OCI-LY7 (cell line): ENCODE measurements around the gene ZC3H12A. TPM values are rescaled to one million over a fixed set of nuclear protein-coding genes. Genes with fewer than 3 reads are reported as not detected.

ENCODE experiments used
- BruUV-seq: library from RNA; stranded (reverse); fragments of 400-500 nt; replicated peaks from 2 replicates; lab custom pipeline; 2021; lab: Mats Ljungman, UMichigan
- CTCF ChIA-PET: fragments of 300-600 bp; sonication (Branson Sonifier 250); formaldehyde crosslinking; loops from one replicate; lab custom pipeline; 2022; ENCODE audit warnings: antibody characterized with exemption; ENCODE audit not compliant: unreplicated experiment; lab: Charles Lee
- POLR2A ChIA-PET: fragments of 300-600 bp; sonication (Branson Sonifier 250); formaldehyde crosslinking; loops from one replicate; lab custom pipeline; 2022; ENCODE audit warnings: antibody characterized with exemption; lab: Charles Lee
- DNase-seq: peaks from one replicate; pipeline ENCODE4 v3.0.0-alpha.2; 2015; ENCODE audit warnings: low spot score
- H2AFZ ChIP-seq: fragments of 200-600 bp; sonication (generic), shearing (Covaris generic); 2 replicates; pipeline ENCODE4 v1.6.1; 2014; ENCODE audit warnings: mild to moderate bottlenecking, antibody characterized with exemption, low read length, moderate library complexity
- H3K27ac ChIP-seq: fragments of 200-600 bp; sonication (generic); 2 replicates; pipeline ENCODE4 v1.5.1; 2014; ENCODE audit warnings: mixed run types, low read depth, mild to moderate bottlenecking, moderate library complexity, low read length, inconsistent platforms; ENCODE audit not compliant: poor library complexity, severe bottlenecking
- H3K36me3 ChIP-seq: fragments of 200-600 bp; sonication (generic); 2 replicates; pipeline ENCODE4 v1.6.1; 2014; ENCODE audit warnings: mild to moderate bottlenecking, antibody characterized with exemption, low read length, moderate library complexity, mixed read lengths; ENCODE audit not compliant: insufficient read depth
- H3K4me1 ChIP-seq: fragments of 200-600 bp; sonication (generic); 2 replicates; pipeline ENCODE4 v1.5.1; 2014; ENCODE audit warnings: mild to moderate bottlenecking, low read length; ENCODE audit not compliant: insufficient read depth, poor library complexity, severe bottlenecking
- H3K4me2 ChIP-seq: fragments of 200-600 bp; sonication (generic); 2 replicates; pipeline ENCODE4 v1.6.1; 2014; ENCODE audit warnings: mild to moderate bottlenecking, low read length
- H3K4me3 ChIP-seq: fragments of 200-600 bp; sonication (generic); 2 replicates; pipeline ENCODE4 v1.5.1; 2014; ENCODE audit warnings: mild to moderate bottlenecking, low read depth, low read length; ENCODE audit not compliant: poor library complexity, severe bottlenecking
- H3K79me2 ChIP-seq: fragments of 200-600 bp; sonication (generic); 2 replicates; pipeline ENCODE4 v1.6.1; 2016; ENCODE audit warnings: low read depth, mild to moderate bottlenecking, low read length, moderate library complexity, mixed read lengths; ENCODE audit not compliant: insufficient read depth
- H3K9me2 ChIP-seq: fragments of 200-600 bp; sonication (generic); 2 replicates; pipeline ENCODE4 v1.6.1; 2016; ENCODE audit warnings: mild to moderate bottlenecking, low read length, mixed read lengths; ENCODE audit not compliant: insufficient read depth
- H3K9me3 ChIP-seq: fragments of 200-600 bp; sonication (generic); 2 replicates; pipeline ENCODE4 v1.6.1; 2014; ENCODE audit warnings: mild to moderate bottlenecking, mixed run types, low read length, mixed read lengths
- H4K20me1 ChIP-seq: fragments of 200-600 bp; sonication (generic); 2 replicates; pipeline ENCODE4 v1.6.1; 2014; ENCODE audit warnings: mild to moderate bottlenecking, antibody characterized with exemption, low read length, moderate library complexity, mixed read lengths; ENCODE audit not compliant: insufficient read depth
- CTCF ChIP-seq: fragments of 200-600 bp; sonication (generic); conservative IDR thresholded peaks from 2 replicates; pipeline ENCODE4 v1.5.1; 2014; ENCODE audit warnings: mild to moderate bottlenecking, antibody characterized with exemption, low read length, moderate library complexity, mixed read lengths
- EZH2phosphoT487 ChIP-seq: fragments of 200-600 bp; sonication (generic); IDR thresholded peaks from 2 replicates; pipeline ENCODE4 v1.6.1; 2018; ENCODE audit warnings: low read depth, borderline replicate concordance, mild to moderate bottlenecking, mixed run types, antibody characterized with exemption, low read length, moderate library complexity, mixed read lengths
- intact Hi-C: fragments of 100-400 bp; cut with micrococcal nuclease; formaldehyde crosslinking; loops from one replicate; pipeline ENCODE4 v1.10.0; 2022; ENCODE audit not compliant: unreplicated experiment
- total RNA-seq, 2 experiments: library from RNA; depleted of rRNA in 1 of 2; stranded (reverse); fragments of >200 nt in 1 of 2; shearing (Covaris generic) in 1 of 2; gene quantifications; 2 replicates each; pipeline ENCODE4 v1.2.3, GENCODE V29; 2014 to 2022

The ZC3H12A gene
- total RNA-seq, 2 experiments from 2014 or later: 11.5 to 20.7 TPM

GRCh38 chr1:37493336-37494098 is 19.1 kb downstream of the ZC3H12A start:
- BruUV-seq: TSS peak; percentile 58
- H2AFZ ChIP-seq: no peak overlapping the region
- H4K20me1 ChIP-seq: no peaks in the 10 kb centered on the region
- no peak for DNase-seq
- no peaks in the 10 kb centered on the region for H3K9me2 ChIP-seq
- no peak overlapping the region for H3K27ac ChIP-seq
- H3K4me1 ChIP-seq: no peaks in the 10 kb centered on the region
- H3K9me3 ChIP-seq: no peaks in the 10 kb centered on the region
- no peaks in the 10 kb centered on the region for H3K79me2 ChIP-seq
- intact Hi-C loops: no loop called here
- peaks cover 74% of the 10 kb centered on the region for H3K36me3 ChIP-seq
- no peak for TF ChIP-seq CTCF
- TF ChIP-seq EZH2phosphoT487: no peak
- H3K4me2 ChIP-seq: no peak overlapping the region
- ChIA-PET POLR2A (no interaction called here), CTCF (no interaction called here)
- H3K4me3 ChIP-seq: no peak overlapping the region

DNA sequence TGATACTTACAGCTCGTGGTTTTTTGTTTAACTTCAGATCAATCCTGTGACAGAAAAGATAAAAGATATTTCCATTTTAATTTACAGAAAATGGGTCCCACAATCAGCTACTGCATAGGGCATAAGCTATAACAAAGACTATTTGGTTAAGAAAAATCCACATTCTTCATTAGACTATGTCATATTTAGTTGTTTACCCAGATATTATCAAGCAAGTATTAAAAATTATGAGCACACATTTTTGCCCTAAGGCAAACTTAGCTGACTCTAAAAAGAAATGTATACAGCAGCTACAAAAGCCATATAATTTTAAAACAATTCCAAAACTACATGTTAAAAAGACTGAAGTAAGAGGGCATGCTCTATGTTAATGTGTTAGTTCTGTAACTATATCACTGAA is 21.5 kb downstream of the ZC3H12A start:
- no peaks in the 10 kb centered on the region for H3K79me2 ChIP-seq
- intact Hi-C loops: no loop called here
- no peaks in the 10 kb centered on the region for H3K9me2 ChIP-seq
- no peak overlapping the region for H3K4me3 ChIP-seq
- H3K36me3 ChIP-seq: peaks cover 76% of the 10 kb centered on the region
- CTCF ChIA-PET: no interaction called here
- no peak overlapping the region for H2AFZ ChIP-seq
- POLR2A ChIA-PET: interaction anchor here (0.7 to 1.6 kb wide), 7 partner anchors 21 to 948 kb away, joined by 3 to 5 read pairs (median 4); partner anchors contain the start of gene ZC3H12A
- BruUV-seq: TSS peak; percentile 11
- H4K20me1 ChIP-seq: no peaks in the 10 kb centered on the region
- H3K27ac ChIP-seq: no peak overlapping the region
- no peak for DNase-seq
- TF ChIP-seq EZH2phosphoT487: no peak
- TF ChIP-seq CTCF: no peak
- H3K4me2 ChIP-seq: no peak overlapping the region
- H3K9me3 ChIP-seq: no peaks in the 10 kb centered on the region
- H3K4me1 ChIP-seq: no peaks in the 10 kb centered on the region

DNA sequence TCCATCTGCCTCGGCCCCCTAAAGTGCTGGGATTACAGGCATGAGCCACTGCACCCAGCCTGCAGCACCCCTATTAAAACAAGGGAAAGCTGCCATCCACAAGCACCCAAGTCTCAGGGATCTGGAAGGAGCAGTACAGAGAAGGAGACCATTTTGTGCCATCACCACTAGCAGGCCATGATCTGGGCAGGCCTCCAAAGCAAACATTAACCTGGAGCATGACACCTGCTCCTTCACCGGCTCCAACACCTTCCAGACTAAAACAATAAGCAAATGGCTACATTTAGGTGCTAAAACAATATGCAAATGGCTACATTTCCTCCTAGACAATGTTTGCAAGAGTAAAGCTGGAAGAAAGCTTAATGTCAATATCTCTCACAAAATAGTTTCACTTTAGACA is 23.5 kb downstream of the ZC3H12A start:
- CTCF ChIA-PET: no interaction called here
- Histone ChIP-seq H3K4me1 (no peaks in the 10 kb centered on the region), H3K9me2 (no peaks in the 10 kb centered on the region), H3K9me3 (no peaks in the 10 kb centered on the region), H2AFZ (no peak overlapping the region), H3K79me2 (no peaks in the 10 kb centered on the region), H3K27ac (no peak overlapping the region), H4K20me1 (no peaks in the 10 kb centered on the region), H3K4me3 (no peak overlapping the region), H3K36me3 (peaks cover 78% of the 10 kb centered on the region), H3K4me2 (no peak overlapping the region)
- POLR2A ChIA-PET: interaction anchor here (0.6 to 1.1 kb wide), 3 partner anchors 8 to 12 kb away, joined by 3 to 5 read pairs (median 4); no protein-coding TSS in a partner anchor
- BruUV-seq: no TSS peak
- TF ChIP-seq EZH2phosphoT487: no peak
- no peak for TF ChIP-seq CTCF
- no peak for DNase-seq
- intact Hi-C loops: no loop called here
